GM12878 (cell line): ENCODE measurements around the gene CRB2. TPM values are rescaled to one million over a fixed set of nuclear protein-coding genes. Genes with fewer than 3 reads are reported as not detected.

ENCODE experiments used
- ATAC-seq: fragments of 200-7000 bp; cut with Tn5 transposase; 3 replicates; pipeline ENCODE4 v1.9.1; 2020; ENCODE audit warnings: mild to moderate bottlenecking, moderate library complexity
- BruUV-seq: library from RNA; stranded (reverse); fragments of 400-500 nt; replicated peaks from 2 replicates; lab custom pipeline; 2021; lab: Mats Ljungman, UMichigan
- CTCF ChIA-PET: fragments of 300-600 bp; sonication (Branson Sonifier 250); formaldehyde crosslinking; extraction: SDS; loops from one replicate; lab custom pipeline; 2021; ENCODE audit warnings: inconsistent platforms; lab: Yijun Ruan, JAX
- POLR2A ChIA-PET: fragments of 350-600 bp; formaldehyde crosslinking; extraction: SDS; loops from one replicate; lab custom pipeline; 2021; ENCODE audit warnings: inconsistent platforms; lab: Charles Lee
- RAD21 ChIA-PET: fragments of 300-600 bp; sonication (Branson Sonifier 250); formaldehyde crosslinking; loops from one replicate; lab custom pipeline; 2023; ENCODE audit warnings: antibody characterized with exemption; ENCODE audit not compliant: unreplicated experiment; lab: Charles Lee
- SMC1A ChIA-PET: fragments of 300-600 bp; sonication (Branson Sonifier 250); formaldehyde crosslinking; loops from one replicate; lab custom pipeline; 2023; ENCODE audit not compliant: unreplicated experiment, uncharacterized antibody; lab: Charles Lee
- DNase-seq: peaks from one replicate; pipeline ENCODE4 v3.0.0-alpha.2; 2011; ENCODE audit warnings: low read depth, low spot score
- FAIRE-seq: peaks from 3 replicates; lab custom pipeline; 2011; peaks lifted over from hg19 to GRCh38; lab: Jason Lieb, UNC
- H2AFZ ChIP-seq: 2 replicates; pipeline ENCODE4 v1.6.0; 2011; ENCODE audit warnings: low read depth, low read length, control low read depth; ENCODE audit not compliant: control insufficient read depth
- H3K27ac ChIP-seq: 2 replicates; pipeline ENCODE4 v1.5.1; 2011; ENCODE audit warnings: control low read depth; ENCODE audit not compliant: control insufficient read depth, insufficient read depth
- H3K27me3 ChIP-seq, 2 experiments: replicated peaks in 1 of 2; 2 replicates each; pipeline versions ENCODE4 v1.6.0 to v1.6.1; 2011; ENCODE audit warnings: low read length in 1 of 2; ENCODE audit not compliant: control insufficient read depth in 2 of 2, insufficient read depth in 2 of 2
- H3K36me3 ChIP-seq, 2 experiments: 2 replicates each; pipeline ENCODE4 v1.5.1; 2011; ENCODE audit warnings: low read length in 1 of 2; ENCODE audit not compliant: control insufficient read depth in 2 of 2, insufficient read depth in 2 of 2
- H3K4me1 ChIP-seq: 2 replicates; pipeline ENCODE4 v1.6.1; 2011; ENCODE audit warnings: mild to moderate bottlenecking, low read length, moderate library complexity, mixed read lengths; ENCODE audit not compliant: control insufficient read depth, insufficient read depth
- H3K4me2 ChIP-seq: 2 replicates; pipeline ENCODE4 v1.6.0; 2011; ENCODE audit warnings: control low read depth; ENCODE audit not compliant: control insufficient read depth, insufficient read depth
- H3K4me3 ChIP-seq: fragments of 200-600 bp; sonication (generic); 2 replicates; pipeline ENCODE4 v1.5.1; 2016
- H3K79me2 ChIP-seq: 2 replicates; pipeline ENCODE4 v1.6.0; 2011; ENCODE audit warnings: low read length; ENCODE audit not compliant: control insufficient read depth, insufficient read depth
- H3K9ac ChIP-seq: 2 replicates; pipeline ENCODE4 v1.8.0; 2011; ENCODE audit warnings: low read length, control low read depth, mixed read lengths; ENCODE audit not compliant: control insufficient read depth, insufficient read depth
- H3K9me3 ChIP-seq: replicated peaks from 3 replicates; pipeline ENCODE4 v1.5.1; 2011; ENCODE audit warnings: mild to moderate bottlenecking, low read length; ENCODE audit not compliant: control insufficient read depth, insufficient read depth
- H4K20me1 ChIP-seq: 2 replicates; pipeline ENCODE4 v1.6.0; 2011; ENCODE audit not compliant: control insufficient read depth, insufficient read depth
- BCL11A ChIP-seq: IDR thresholded peaks from 2 replicates; pipeline ENCODE4 v1.6.1; 2011; ENCODE audit warnings: low read depth, low read length
- CREB1 ChIP-seq: IDR thresholded peaks from 2 replicates; pipeline ENCODE4 v1.6.1; 2012; ENCODE audit warnings: low read depth, mild to moderate bottlenecking, inconsistent platforms
- RAD21 ChIP-seq: IDR thresholded peaks from 2 replicates; pipeline ENCODE4 v1.6.1; 2011; ENCODE audit warnings: mild to moderate bottlenecking, low read depth, low read length, moderate library complexity; ENCODE audit not compliant: insufficient read depth
- STAT3 ChIP-seq: IDR thresholded peaks from 2 replicates; pipeline ENCODE4 v1.6.1; 2011; ENCODE audit warnings: low read depth, low read length, improper control_type of control experiment
- YY1 ChIP-seq: IDR thresholded peaks from 2 replicates; pipeline ENCODE4 v1.6.1; 2011; ENCODE audit warnings: low read depth, mild to moderate bottlenecking, low read length
- WGBS: methylation state at CpG from one replicate; pipeline ENCODE4 v1.1.6; 2016; ENCODE audit warnings: low lambda C conversion rate; ENCODE audit not compliant: insufficient replicate concordance, insufficient coverage; ENCODE audit errors: missing lambda C conversion rate; 5-methylcytosine and 5-hydroxymethylcytosine counted together
- in situ Hi-C: fragments of 300-500 bp; cut with MboI; formaldehyde crosslinking; loops from 9 replicates; pipeline ENCODE4 v1.14.3; 2018; ENCODE audit warnings: mixed read lengths
- intact Hi-C: fragments of 100-400 bp; cut with micrococcal nuclease; formaldehyde crosslinking; loops from one replicate; pipeline ENCODE4 v1.14.2; 2022; ENCODE audit not compliant: unreplicated experiment
- polyA plus RNA-seq, 11 experiments: library from polyadenylated mRNA; depleted of rRNA in 4 of 11; unstranded in 6 of 11; stranded (reverse) in 5 of 11; fragments of >200 nt; fragmentation: Nextera tagmentation in 4 of 11; fragmentation: Illumina TruSeq in 1 of 11; extraction: Ambion mirVana in 4 of 11; extraction: Trizol in 1 of 11; gene quantifications; 1 replicate in 1 of 11; 2 replicates in 10 of 11; pipeline versions ENCODE4 v1.2.1 to v1.2.3, GENCODE V29; 2011 to 2016; ENCODE audit warnings: inconsistent platforms in 2 of 11, missing spikeins in 2 of 11, low read depth in 1 of 11
- total RNA-seq, 4 experiments: library from RNA; depleted of rRNA in 3 of 4; stranded (reverse); fragments of >200 nt in 3 of 4; fragmentation: Illumina TruSeq in 1 of 4; extraction: Trizol in 1 of 4; gene quantifications; 2 replicates each; pipeline versions ENCODE4 v1.2.1 to v1.2.3, GENCODE V29; 2013 to 2021
- TF ChIP-seq, protein P1 (sequence below): IDR thresholded peaks from 2 replicates; pipeline ENCODE4 v1.6.1; 2012; ENCODE audit warnings: mild to moderate bottlenecking, low read depth, low read length

Gene CRB2
- total and polyA plus RNA-seq, 10 of the 15 experiments (the other 5 are each of a cell fraction or from before 2014, with no cell fraction given), result 0.01 to 0.80 (median 0.23) TPM; not detected in 3

DNA sequence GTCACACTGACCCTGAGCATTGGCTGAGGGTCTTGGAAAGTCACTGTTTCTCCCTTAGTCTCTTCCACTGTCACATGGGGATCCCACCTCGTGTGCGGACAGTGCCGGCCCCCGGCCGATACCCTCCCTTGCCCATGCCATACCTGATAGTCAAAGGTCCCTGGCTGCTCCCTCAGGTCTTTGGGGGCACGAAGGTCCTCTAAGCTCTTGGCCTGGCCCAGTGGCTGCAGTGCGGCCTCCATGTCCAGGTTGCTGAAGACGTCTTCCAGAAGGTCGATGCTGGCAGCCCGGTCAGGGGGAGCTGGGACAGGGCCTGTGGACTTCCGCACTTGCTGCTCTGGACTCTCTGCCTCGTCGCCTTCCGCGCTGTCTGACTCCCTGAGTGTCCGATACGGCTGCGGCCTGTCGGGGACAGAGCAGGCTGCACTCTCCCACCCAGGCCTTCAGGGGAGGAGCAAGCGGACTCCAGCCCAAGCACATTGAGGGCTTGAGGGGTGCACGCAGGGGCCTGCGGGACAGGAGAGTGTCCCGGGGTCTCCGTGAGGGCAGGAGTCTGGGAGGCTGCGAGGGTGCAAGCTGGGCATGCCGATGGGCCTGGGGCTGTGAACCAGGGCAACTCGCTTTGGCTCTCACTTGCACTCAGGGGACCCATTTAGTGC, 27.6 kb downstream of the CRB2 start:
- no peak overlapping the region for H3K27ac ChIP-seq
- POLR2A ChIA-PET, result no interaction called here
- H3K4me1 ChIP-seq, result no peaks in the 10 kb centered on the region
- RAD21 ChIA-PET, result interaction anchor here (2.8 kb wide), 1 partner anchor 29 kb away, joined by 17 read pairs; the partner anchor contains the start of gene CRB2
- no peak for ATAC-seq
- H2AFZ ChIP-seq, result no peak overlapping the region
- no peak for TF ChIP-seq STAT3
- TF ChIP-seq, protein P1, sequence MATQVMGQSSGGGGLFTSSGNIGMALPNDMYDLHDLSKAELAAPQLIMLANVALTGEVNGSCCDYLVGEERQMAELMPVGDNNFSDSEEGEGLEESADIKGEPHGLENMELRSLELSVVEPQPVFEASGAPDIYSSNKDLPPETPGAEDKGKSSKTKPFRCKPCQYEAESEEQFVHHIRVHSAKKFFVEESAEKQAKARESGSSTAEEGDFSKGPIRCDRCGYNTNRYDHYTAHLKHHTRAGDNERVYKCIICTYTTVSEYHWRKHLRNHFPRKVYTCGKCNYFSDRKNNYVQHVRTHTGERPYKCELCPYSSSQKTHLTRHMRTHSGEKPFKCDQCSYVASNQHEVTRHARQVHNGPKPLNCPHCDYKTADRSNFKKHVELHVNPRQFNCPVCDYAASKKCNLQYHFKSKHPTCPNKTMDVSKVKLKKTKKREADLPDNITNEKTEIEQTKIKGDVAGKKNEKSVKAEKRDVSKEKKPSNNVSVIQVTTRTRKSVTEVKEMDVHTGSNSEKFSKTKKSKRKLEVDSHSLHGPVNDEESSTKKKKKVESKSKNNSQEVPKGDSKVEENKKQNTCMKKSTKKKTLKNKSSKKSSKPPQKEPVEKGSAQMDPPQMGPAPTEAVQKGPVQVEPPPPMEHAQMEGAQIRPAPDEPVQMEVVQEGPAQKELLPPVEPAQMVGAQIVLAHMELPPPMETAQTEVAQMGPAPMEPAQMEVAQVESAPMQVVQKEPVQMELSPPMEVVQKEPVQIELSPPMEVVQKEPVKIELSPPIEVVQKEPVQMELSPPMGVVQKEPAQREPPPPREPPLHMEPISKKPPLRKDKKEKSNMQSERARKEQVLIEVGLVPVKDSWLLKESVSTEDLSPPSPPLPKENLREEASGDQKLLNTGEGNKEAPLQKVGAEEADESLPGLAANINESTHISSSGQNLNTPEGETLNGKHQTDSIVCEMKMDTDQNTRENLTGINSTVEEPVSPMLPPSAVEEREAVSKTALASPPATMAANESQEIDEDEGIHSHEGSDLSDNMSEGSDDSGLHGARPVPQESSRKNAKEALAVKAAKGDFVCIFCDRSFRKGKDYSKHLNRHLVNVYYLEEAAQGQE, result no peak
- no peak for TF ChIP-seq CREB1
- no peak for TF ChIP-seq BCL11A
- TF ChIP-seq RAD21, result no peak
- no peak for TF ChIP-seq YY1
- H3K4me2 ChIP-seq, result no peak overlapping the region
- H4K20me1 ChIP-seq, result no peaks in the 10 kb centered on the region
- H3K9ac ChIP-seq, result no peak overlapping the region
- H3K9me3 ChIP-seq, result no peaks in the 10 kb centered on the region
- H3K36me3 ChIP-seq, result no peaks in the 10 kb centered on the region; a peak in 1 of 4 replicates
- 85% methylated on average over 27 of the region's 27 CpGs for WGBS
- H3K27me3 ChIP-seq, result no peaks in the 10 kb centered on the region
- in situ Hi-C loops (no loop called here), intact Hi-C loops (no loop called here)
- no peaks in the 10 kb centered on the region for H3K79me2 ChIP-seq
- FAIRE-seq, result no peak
- CTCF ChIA-PET, result interaction anchor here (1.2 to 5.8 kb wide), 3 partner anchors 10 to 34 kb away, joined by 3 to 58 read pairs (median 12); no protein-coding TSS in a partner anchor
- no peak for DNase-seq
- SMC1A ChIA-PET, result interaction anchor here (4.7 kb wide), 1 partner anchor 30 kb away, joined by 21 read pairs; no protein-coding TSS in a partner anchor
- BruUV-seq, result no TSS peak
- no peak overlapping the region for H3K4me3 ChIP-seq
